Measurements from ENCODE around the gene EEF1AKMT1.

The EEF1AKMT1 gene

DNA sequence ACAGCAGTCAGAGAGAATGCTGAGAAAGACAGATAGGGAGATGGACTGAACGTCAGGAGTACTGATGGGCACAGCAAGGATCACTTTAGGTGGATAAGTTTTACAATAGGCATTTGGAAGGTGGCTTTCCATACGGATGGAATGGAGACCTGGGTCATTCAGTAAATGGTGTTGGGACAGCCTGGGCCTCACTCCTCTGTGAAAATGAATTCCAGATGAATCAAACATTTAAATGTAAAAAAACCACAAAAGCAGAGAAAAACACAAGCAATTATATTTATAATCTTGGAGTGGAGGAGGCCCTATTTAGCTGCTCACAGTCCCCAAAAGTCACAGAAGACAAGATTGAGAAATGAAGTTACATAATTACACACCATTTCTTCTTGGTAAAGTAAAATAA, 65.5 kb downstream of the EEF1AKMT1 start:
- Histone ChIP-seq H3K4me2 (ENCODE audit: low read depth, low read length, poor library complexity, severe bottlenecking) (no peak overlapping the region), H4K20me1 (ENCODE audit: low read depth, low read length) (no peaks in the 10 kb centered on the region), H2AFZ (ENCODE audit: low read depth, low read length, severe bottlenecking) (no peak overlapping the region), H3K27me3 (ENCODE audit: low read length) (no peaks in the 10 kb centered on the region), H3F3A (ENCODE audit: insufficient read depth) (no peaks in the 10 kb centered on the region), H3K4me3 (ENCODE audit: insufficient read depth, low read length, poor library complexity, severe bottlenecking) (no peak overlapping the region), H3K79me2 (ENCODE audit: insufficient read depth, low read length) (no peaks in the 10 kb centered on the region), H3K9me3 (ENCODE audit: insufficient read depth, low read length) (no peaks in the 10 kb centered on the region), H3K9ac (ENCODE audit: low read length) (no peak overlapping the region), H3K9me2 (replicated peaks; ENCODE audit: insufficient read depth, low read length) (no peaks in the 10 kb centered on the region), H3K36me3 (ENCODE audit: low read length) (no peaks in the 10 kb centered on the region), H3K27ac (ENCODE audit: low read depth, low read length) (no peak overlapping the region)
- TF ChIP-seq EZH2phosphoT487 (conservative IDR thresholded peaks at IDR 0.05; ENCODE audit: low read length) (no peak), CTCF (IDR thresholded peaks at IDR 0.05; ENCODE audit: insufficient read depth, low read length, poor library complexity, severe bottlenecking) (no peak)

- Histone ChIP-seq H3F3A (ENCODE audit: insufficient read depth) (no peaks in the 10 kb centered on the region), H3K79me2 (ENCODE audit: insufficient read depth, low read length) (no peaks in the 10 kb centered on the region), H2AFZ (ENCODE audit: low read depth, low read length, severe bottlenecking) (no peak overlapping the region), H3K9me3 (ENCODE audit: insufficient read depth, low read length) (no peaks in the 10 kb centered on the region), H3K9ac (ENCODE audit: low read length) (no peak overlapping the region), H3K4me3 (ENCODE audit: insufficient read depth, low read length, poor library complexity, severe bottlenecking) (no peak overlapping the region), H3K9me2 (replicated peaks; ENCODE audit: insufficient read depth, low read length) (no peaks in the 10 kb centered on the region), H3K4me2 (ENCODE audit: low read depth, low read length, poor library complexity, severe bottlenecking) (no peak overlapping the region), H3K36me3 (ENCODE audit: low read length) (no peaks in the 10 kb centered on the region), H3K27ac (ENCODE audit: low read depth, low read length) (no peak overlapping the region), H3K27me3 (ENCODE audit: low read length) (no peaks in the 10 kb centered on the region), H4K20me1 (ENCODE audit: low read depth, low read length) (no peaks in the 10 kb centered on the region)
- TF ChIP-seq EZH2phosphoT487 (conservative IDR thresholded peaks at IDR 0.05; ENCODE audit: low read length) (no peak), CTCF (IDR thresholded peaks at IDR 0.05; ENCODE audit: insufficient read depth, low read length, poor library complexity, severe bottlenecking) (no peak)
These were observed 67.1 kb downstream of the EEF1AKMT1 start for GRCh38 chr13:20706661-20707060.

DNA sequence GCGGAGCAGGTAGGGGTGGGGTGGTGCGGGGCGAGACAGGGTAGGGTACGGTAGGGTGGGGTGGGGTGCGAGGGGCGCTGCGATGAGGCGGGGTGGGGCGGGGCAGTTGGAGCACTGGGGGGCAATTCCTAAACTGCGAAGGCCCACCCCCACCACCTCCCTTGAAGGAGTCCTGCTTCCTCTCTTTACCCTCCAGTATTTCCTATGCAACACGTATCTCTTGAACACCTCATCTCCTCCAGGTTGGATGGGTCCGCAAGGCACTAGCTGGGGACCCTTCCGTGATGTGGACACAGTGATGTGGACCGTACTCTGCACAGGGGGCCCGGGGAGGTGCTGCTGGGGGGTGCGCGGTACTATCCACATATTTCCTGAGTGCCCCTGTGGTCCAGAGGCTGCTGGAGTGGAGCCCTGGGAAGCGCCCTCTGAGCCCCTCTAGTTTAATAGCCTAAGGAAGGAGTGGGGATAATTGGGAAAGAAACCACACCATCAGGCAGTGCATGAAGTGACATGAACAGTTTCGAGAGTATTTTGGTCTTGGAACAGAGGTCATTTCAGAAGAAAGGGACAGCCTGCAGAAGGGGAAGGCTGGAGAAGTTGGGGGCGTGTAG, 69.2 kb downstream of the EEF1AKMT1 start:
- no peak overlapping the region for H2AFZ ChIP-seq (ENCODE audit: low read depth, low read length, severe bottlenecking)
- no peak overlapping the region for H3K4me3 ChIP-seq (ENCODE audit: insufficient read depth, low read length, poor library complexity, severe bottlenecking)
- H3F3A ChIP-seq (ENCODE audit: insufficient read depth): no peaks in the 10 kb centered on the region
- TF ChIP-seq CTCF (IDR thresholded peaks at IDR 0.05; ENCODE audit: insufficient read depth, low read length, poor library complexity, severe bottlenecking): no peak
- TF ChIP-seq EZH2phosphoT487 (conservative IDR thresholded peaks at IDR 0.05; ENCODE audit: low read length): no peak
- H3K9ac ChIP-seq (ENCODE audit: low read length): no peak overlapping the region
- H3K79me2 ChIP-seq (ENCODE audit: insufficient read depth, low read length): no peaks in the 10 kb centered on the region
- H4K20me1 ChIP-seq (ENCODE audit: low read depth, low read length): no peaks in the 10 kb centered on the region
- no peaks in the 10 kb centered on the region for H3K36me3 ChIP-seq (ENCODE audit: low read length)
- no peaks in the 10 kb centered on the region for H3K27me3 ChIP-seq (ENCODE audit: low read length)
- no peak overlapping the region for H3K4me2 ChIP-seq (ENCODE audit: low read depth, low read length, poor library complexity, severe bottlenecking)
- H3K9me2 ChIP-seq (replicated peaks; ENCODE audit: insufficient read depth, low read length): no peaks in the 10 kb centered on the region
- no peaks in the 10 kb centered on the region for H3K9me3 ChIP-seq (ENCODE audit: insufficient read depth, low read length)
- no peak overlapping the region for H3K27ac ChIP-seq (ENCODE audit: low read depth, low read length)

Measured in SU-DHL-6 (cell line).